Omental fat pad (tissue), 4 donors: ENCODE data around the gene PCNX4. TPM values are rescaled to one million over a fixed set of nuclear protein-coding genes. Genes with fewer than 3 reads are reported as not detected.

Source experiments
- ATAC-seq: fragments of 150-250 bp; one replicate; pipeline ENCODE4 v1.9.1; 2016; ENCODE audit warnings: mild to moderate bottlenecking, moderate library complexity; ENCODE audit not compliant: low FRiP score
- DNase-seq: peaks from one replicate; pipeline ENCODE4 v3.0.0-alpha.2; 2019; ENCODE audit warnings: low spot score
- CTCF ChIP-seq, 3 donors: fragments of 450-650 bp; IDR thresholded peaks; one replicate each; pipeline ENCODE4 v1.5.1; 2016 to 2017; ENCODE audit warnings: antibody characterized with exemption in 3 of 3, mild to moderate bottlenecking in 3 of 3, moderate library complexity in 2 of 3
- total RNA-seq, 4 donors: library from RNA; depleted of rRNA; stranded (reverse); fragments of >200 nt; gene quantifications; one replicate each; pipeline ENCODE4 v1.1.0, GENCODE V29; 2016

The PCNX4 gene
- total RNA-seq, 4 donors from 2014 or later, result 42.3 to 70.5 (median 53.3) TPM

GRCh38 chr14:60161196-60162107, 69.7 kb downstream of the PCNX4 start:
- ATAC-seq (peak; percentile 6), DNase-seq (no peak)
- no peak for TF ChIP-seq CTCF (IDR thresholded peaks at IDR 0.05)

GRCh38 chr14:60163693-60164092, 72.0 kb downstream of the PCNX4 start:
- TF ChIP-seq CTCF (IDR thresholded peaks at IDR 0.05), result no peak
- DNase-seq (no peak), ATAC-seq (no peak)

- ATAC-seq (no peak), DNase-seq (no peak)
- TF ChIP-seq CTCF (IDR thresholded peaks at IDR 0.05), result no peak
Observed at GRCh38 chr14:60164404-60164711, 72.6 kb downstream of the PCNX4 start.

GRCh38 chr14:60164712-60165546, 73.2 kb downstream of the PCNX4 start, which contains the start of gene DHRS7:
Gene DHRS7, minus strand, starts transcription at chr14:60165398. Its CDS starts 89 bp downstream, at chr14:60165309.
- DNase-seq (no peak), ATAC-seq (peak; percentile 98)
- no peak for TF ChIP-seq CTCF (IDR thresholded peaks at IDR 0.05)

GRCh38 chr14:60165547-60165876, 73.8 kb downstream of the PCNX4 start:
- DNase-seq, result no peak
- no peak for ATAC-seq
- TF ChIP-seq CTCF (IDR thresholded peaks at IDR 0.05), result peak in 1 of 3 donors; percentile 24

GRCh38 chr14:60166142-60166541, 74.4 kb downstream of the PCNX4 start:
- TF ChIP-seq CTCF (IDR thresholded peaks at IDR 0.05), result no peak
- no peak for ATAC-seq
- no peak for DNase-seq
